AG04449 (cell line): Measurements from ENCODE around the gene SLC38A5.

ENCODE experiments used
- CTCF ChIA-PET: fragments of 350-600 bp; formaldehyde crosslinking; extraction: SDS; loops from one replicate; lab custom pipeline; 2021; ENCODE audit warnings: antibody characterized with exemption; lab: Yijun Ruan, JAX
- POLR2A ChIA-PET: fragments of 400-600, 350-600 bp; formaldehyde crosslinking; extraction: SDS; loops from one replicate; lab custom pipeline; 2020; ENCODE audit warnings: antibody characterized with exemption, inconsistent platforms; lab: Yijun Ruan, JAX
- DNase-seq: peaks from one replicate; pipeline ENCODE4 v3.0.0-alpha.2; 2010; ENCODE audit warnings: low read depth, low spot score
- H3K4me3 ChIP-seq: 2 replicates; pipeline ENCODE4 v1.5.1; 2011; ENCODE audit warnings: low read depth, mild to moderate bottlenecking, control low read depth, low read length
- CTCF ChIP-seq: IDR thresholded peaks from one replicate; pipeline ENCODE4 v1.5.1; 2011; ENCODE audit warnings: mild to moderate bottlenecking, moderate library complexity, low read length, control low read depth, inconsistent platforms; ENCODE audit not compliant: insufficient read depth; ENCODE audit errors: missing control alignments

SLC38A5 gene

DNA sequence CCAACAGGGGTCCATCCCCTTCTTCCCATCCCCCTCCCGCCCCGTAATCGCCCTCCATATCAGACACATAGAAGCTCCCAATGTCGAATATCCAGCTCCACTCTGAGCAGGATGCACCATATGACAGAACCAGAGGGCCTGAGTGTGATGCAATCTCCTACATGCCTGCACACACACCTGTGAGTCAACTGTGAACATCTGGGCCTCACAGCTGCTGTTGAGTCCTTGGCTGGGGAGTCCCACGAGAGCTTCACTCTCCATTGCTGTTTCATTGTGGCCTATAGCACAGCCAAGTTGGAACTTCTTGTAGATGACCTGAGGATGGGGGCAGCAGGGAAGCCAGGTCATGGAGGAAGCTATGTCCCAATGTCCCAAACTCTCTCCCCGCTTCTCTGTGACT lies 8.2 kb downstream of the SLC38A5 start:
- CTCF ChIA-PET, result no interaction called here
- H3K4me3 ChIP-seq, result no peak overlapping the region
- TF ChIP-seq CTCF, result no peak
- POLR2A ChIA-PET, result no interaction called here
- no peak for DNase-seq

- POLR2A ChIA-PET, result no interaction called here
- no peak overlapping the region for H3K4me3 ChIP-seq
- no peak for DNase-seq
- no peak for TF ChIP-seq CTCF
- CTCF ChIA-PET, result no interaction called here
These were observed 9.5 kb downstream of the SLC38A5 start for GRCh38 chrX:48460606-48461005.

DNA sequence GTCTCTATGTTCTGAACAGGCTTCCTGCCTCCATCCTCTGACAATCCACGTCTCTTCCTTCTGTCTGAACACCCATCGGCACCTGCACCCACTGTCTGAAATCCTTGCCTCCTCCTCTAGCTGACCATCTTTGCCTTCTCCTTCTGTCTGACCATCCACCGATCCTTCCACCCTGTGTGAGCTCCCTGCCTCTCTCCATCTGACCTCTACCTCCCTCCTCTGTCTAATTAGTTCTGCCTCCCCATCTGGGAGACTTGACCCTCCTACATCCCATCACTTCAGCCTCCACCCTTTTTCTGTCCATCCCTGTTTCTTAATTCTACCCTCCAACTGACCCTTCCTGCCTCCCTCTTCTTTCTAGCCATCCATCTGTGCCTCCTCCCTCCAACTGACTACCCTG lies 10.0 kb downstream of the SLC38A5 start:
- ChIA-PET CTCF (no interaction called here), POLR2A (no interaction called here)
- no peak for DNase-seq
- no peak overlapping the region for H3K4me3 ChIP-seq
- no peak for TF ChIP-seq CTCF

GRCh38 chrX:48459483-48459882 lies 10.6 kb downstream of the SLC38A5 start:
- no peak overlapping the region for H3K4me3 ChIP-seq
- CTCF ChIA-PET, result no interaction called here
- TF ChIP-seq CTCF, result no peak
- POLR2A ChIA-PET, result no interaction called here
- no peak for DNase-seq

- DNase-seq, result no peak
- POLR2A ChIA-PET, result no interaction called here
- no peak for TF ChIP-seq CTCF
These were observed 11.3 kb downstream of the SLC38A5 start for GRCh38 chrX:48458711-48459110.

DNA sequence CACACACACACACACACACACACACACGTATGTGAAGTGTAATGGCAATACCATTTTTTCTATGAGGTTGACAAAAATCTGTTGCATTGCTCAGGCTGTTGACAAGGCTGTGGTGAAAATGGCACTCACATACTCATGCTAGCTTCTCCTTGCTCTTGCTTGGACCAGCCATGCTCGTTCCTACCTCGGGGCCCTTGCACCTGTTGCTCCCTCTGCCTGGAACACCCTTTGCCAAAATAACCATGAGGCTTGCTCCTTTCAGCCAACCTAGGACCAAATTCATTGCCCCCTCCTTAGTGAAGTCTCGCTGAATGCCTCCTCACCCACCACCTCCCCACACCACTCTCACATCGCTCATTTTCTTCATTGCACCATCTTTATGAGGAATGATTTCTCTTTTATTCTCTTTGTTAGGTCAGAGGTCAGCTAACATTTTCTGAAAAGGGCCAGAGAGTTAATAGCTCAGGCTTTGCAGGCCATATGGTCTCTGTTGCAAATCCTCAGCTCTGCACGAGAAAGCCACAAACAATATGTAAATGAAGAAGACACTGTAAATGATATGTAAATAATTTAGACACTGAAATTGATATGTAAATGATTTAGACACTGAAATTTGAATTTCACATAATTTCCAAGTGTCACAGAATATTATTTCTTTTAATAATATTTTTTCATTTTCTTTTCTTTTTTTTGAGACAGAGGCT lies 13.3 kb downstream of the SLC38A5 start:
- TF ChIP-seq CTCF, result no peak
- DNase-seq, result no peak
- H3K4me3 ChIP-seq, result no peak overlapping the region
- POLR2A ChIA-PET, result no interaction called here
- CTCF ChIA-PET, result no interaction called here

More at GRCh38 chrX:48458711-48459110, 11.3 kb downstream of the SLC38A5 start:
- no peak overlapping the region for H3K4me3 ChIP-seq
- CTCF ChIA-PET, result no interaction called here
